Psoas muscle (tissue), 8 donors: ENCODE results near the gene DLX1. TPM values are rescaled to one million over a fixed set of nuclear protein-coding genes. Genes with fewer than 3 reads are reported as not detected.
A peak's percentile ranks its signal among the peaks of the same experiment; 100 is the strongest.

Experiments
- ATAC-seq, 4 donors: fragments of 200-7000 bp; cut with Tn5 transposase; one replicate each; pipeline ENCODE4 v1.9.1; 2020; ENCODE audit warnings: moderate library complexity in 3 of 4, mild to moderate bottlenecking in 2 of 4
- DNase-seq, 2 donors: peaks; one replicate each; pipeline ENCODE4 v3.0.0-alpha.2; 2020
- H3K27ac ChIP-seq: fragments of 200-600 bp; one replicate; pipeline ENCODE4 v1.8.0; 2022
- H3K27me3 ChIP-seq, 3 donors: fragments of 200-600 bp in 1 of 3; one replicate each; pipeline versions ENCODE4 v1.6.1 to v1.8.0; 2013 to 2022; ENCODE audit warnings: low read length in 2 of 3, mild to moderate bottlenecking in 2 of 3, moderate library complexity in 1 of 3; ENCODE audit not compliant: insufficient read depth in 3 of 3
- H3K36me3 ChIP-seq, 2 donors: fragments of 200-600 bp in 1 of 2; one replicate each; pipeline versions ENCODE4 v1.6.1 to v1.8.0; 2013 to 2022; ENCODE audit warnings: low read depth in 1 of 2, mild to moderate bottlenecking in 1 of 2, moderate library complexity in 1 of 2; ENCODE audit not compliant: insufficient read depth in 1 of 2
- H3K4me1 ChIP-seq: fragments of 200-600 bp; one replicate; pipeline ENCODE4 v1.8.0; 2022
- H3K4me3 ChIP-seq: fragments of 200-600 bp; one replicate; pipeline ENCODE4 v1.8.0; 2022; ENCODE audit warnings: mild to moderate bottlenecking
- H3K9me3 ChIP-seq: fragments of 200-600 bp; one replicate; pipeline ENCODE4 v1.8.0; 2022
- CTCF ChIP-seq: fragments of 200-600 bp; IDR thresholded peaks from one replicate; pipeline ENCODE4 v1.8.0; 2022; ENCODE audit warnings: antibody characterized with exemption
- WGBS, 3 donors: extraction: QIAGEN DNeasy Blood & Tissue Kit; methylation state at CpG; one replicate each; pipeline versions ENCODE4 v1.1.6 to v1.1.7; 2013; 5-methylcytosine and 5-hydroxymethylcytosine counted together
- intact Hi-C, 2 donors: fragments of 100-400 bp; cut with DNase I; formaldehyde crosslinking; loops; one replicate each; pipeline versions ENCODE4 v1.11.0 to v1.14.2; 2022
- long read RNA-seq, 2 donors: library from polyadenylated mRNA; unstranded; transcript quantifications; one replicate each; pipeline ENCODE4 v2.0.0, GENCODE V29; 2021
- polyA plus RNA-seq, 3 donors: library from polyadenylated mRNA; stranded (reverse); fragments of 200-250 nt; gene quantifications; one replicate each; pipeline ENCODE4 v1.2.3, GENCODE V29; 2013
- total RNA-seq, 4 donors: library from RNA; stranded (reverse); fragmentation: NEBNext Ultra II Directional in 2 of 4; extraction: Animal tissue kit (Norgen Biotek cat#: 25700) in 2 of 4; gene quantifications; one replicate each; pipeline versions ENCODE4 v1.2.1 to v1.2.4, GENCODE V29; 2021 to 2023
- donor health status: healthy with polysubstance abuse.
- donor health status: DM: no; HTN: no; CAD: no; lungs with moderate emphysema.
- donor health status: Bipolar disorder and iron deficiency.
- donor health status: healthy.
- donor health status: DM: yes; HTN: yes; CAD: no.
- donor health status: DM: no; HTN: no; CAD: no.
- donor health status: DM: no; HTN: no; CAD: no.
- donor health status: DM: yes; HTN: yes; CAD: no.

Gene DLX1
- total RNA-seq, result under 1 TPM in 2 of 4 donors, not detected in 2; 0.17 to 0.28 TPM
- under 1 TPM; 0.03 to 0.15 (median 0.04) TPM for polyA plus RNA-seq
- long read RNA-seq, donor 1, result 0 reads
- long read RNA-seq, donor 2, result 0 reads

GRCh38 chr2:172085460-172086159 lies at the start of gene DLX1:
Gene DLX1, plus strand, starts transcription at chr2:172085507. Its CDS starts 171 bp downstream, at chr2:172085678.
- H3K27ac ChIP-seq, result no peak within 1 kb of the TSS
- intact Hi-C loops, result no loop called here
- H3K4me1 ChIP-seq, result peaks cover 39% of the 10 kb centered on the region
- DNase-seq (no peak), ATAC-seq (peak in 2 of 4 donors; percentile 10 to 26)
- H3K36me3 ChIP-seq, result no peaks in the 10 kb centered on the region
- H3K9me3 ChIP-seq, result no peaks in the 10 kb centered on the region
- peaks cover 0 to 99% (median 83%) of the 10 kb centered on the region in 3 donors for H3K27me3 ChIP-seq
- peak within 1 kb of the TSS; percentile 66 for H3K4me3 ChIP-seq
- no peak for TF ChIP-seq CTCF
- 3 to 4% (median 4%) methylated on average over 34 of the region's 34 CpGs for WGBS, 3 donors

GRCh38 chr2:172038121-172038520 lies 47.2 kb upstream of the DLX1 start:
- no peaks in the 10 kb centered on the region for H3K9me3 ChIP-seq
- ATAC-seq, result no peak
- no peak for TF ChIP-seq CTCF
- H3K4me3 ChIP-seq, result no peak overlapping the region
- H3K27me3 ChIP-seq, result no peaks in the 10 kb centered on the region
- H3K27ac ChIP-seq, result no peak overlapping the region
- no peaks in the 10 kb centered on the region for H3K4me1 ChIP-seq
- intact Hi-C loops, result no loop called here
- 85 to 95% (median 87%) methylated on average over 3 of the region's 3 CpGs for WGBS, 3 donors
- DNase-seq, result no peak
- no peaks in the 10 kb centered on the region for H3K36me3 ChIP-seq

GRCh38 chr2:172038604-172039003 lies 46.7 kb upstream of the DLX1 start:
- DNase-seq (no peak), ATAC-seq (peak in 2 of 4 donors; percentile 44 to 67)
- TF ChIP-seq CTCF, result no peak
- Histone ChIP-seq H3K27ac (no peak overlapping the region), H3K4me3 (no peak overlapping the region), H3K9me3 (no peaks in the 10 kb centered on the region), H3K27me3 (no peaks in the 10 kb centered on the region), H3K4me1 (no peaks in the 10 kb centered on the region), H3K36me3 (no peaks in the 10 kb centered on the region)
- WGBS, 3 donors, result 32 to 50% (median 40%) methylated on average over 2 of the region's 2 CpGs
- intact Hi-C loops, result no loop called here

- no peak overlapping the region for H3K27ac ChIP-seq
- no peak for ATAC-seq
- H3K4me1 ChIP-seq, result no peaks in the 10 kb centered on the region
- H3K27me3 ChIP-seq, result no peaks in the 10 kb centered on the region
- no peak for TF ChIP-seq CTCF
- 74 to 82% (median 78%) methylated on average over 3 of the region's 3 CpGs for WGBS, 3 donors
- no peak overlapping the region for H3K4me3 ChIP-seq
- H3K36me3 ChIP-seq, result no peaks in the 10 kb centered on the region
- intact Hi-C loops, result no loop called here
- no peaks in the 10 kb centered on the region for H3K9me3 ChIP-seq
- no peak for DNase-seq
These were observed 46.1 kb upstream of the DLX1 start for GRCh38 chr2:172039011-172039704.
